SK-N-DZ (cell line): ENCODE results near the gene TOR1B. TPM values are rescaled to one million over a fixed set of nuclear protein-coding genes. Genes with fewer than 3 reads are reported as not detected.
"Not testable (repeated sequence)": the region's sequence is repeated elsewhere in the genome, so short reads cannot be mapped to it uniquely, and the experiment has no call there.

Experiments used
- DNase-seq: peaks from one replicate; pipeline ENCODE4 v3.0.0-alpha.2; 2015; ENCODE audit warnings: low spot score
- polyA plus RNA-seq, 2 experiments: library from polyadenylated mRNA; depleted of rRNA; stranded (reverse); fragments of >200 nt; gene quantifications; 2 replicates each; pipeline ENCODE4 v1.2.3, GENCODE V29; 2014

TOR1B gene
- polyA plus RNA-seq (2014; cell fraction: cytosol; rRNA removed): 22.3 and 26.3 TPM in 2 replicates
- polyA plus RNA-seq (2014; cell fraction: nucleus; rRNA removed): 17.2 and 20.8 TPM in 2 replicates

DNA sequence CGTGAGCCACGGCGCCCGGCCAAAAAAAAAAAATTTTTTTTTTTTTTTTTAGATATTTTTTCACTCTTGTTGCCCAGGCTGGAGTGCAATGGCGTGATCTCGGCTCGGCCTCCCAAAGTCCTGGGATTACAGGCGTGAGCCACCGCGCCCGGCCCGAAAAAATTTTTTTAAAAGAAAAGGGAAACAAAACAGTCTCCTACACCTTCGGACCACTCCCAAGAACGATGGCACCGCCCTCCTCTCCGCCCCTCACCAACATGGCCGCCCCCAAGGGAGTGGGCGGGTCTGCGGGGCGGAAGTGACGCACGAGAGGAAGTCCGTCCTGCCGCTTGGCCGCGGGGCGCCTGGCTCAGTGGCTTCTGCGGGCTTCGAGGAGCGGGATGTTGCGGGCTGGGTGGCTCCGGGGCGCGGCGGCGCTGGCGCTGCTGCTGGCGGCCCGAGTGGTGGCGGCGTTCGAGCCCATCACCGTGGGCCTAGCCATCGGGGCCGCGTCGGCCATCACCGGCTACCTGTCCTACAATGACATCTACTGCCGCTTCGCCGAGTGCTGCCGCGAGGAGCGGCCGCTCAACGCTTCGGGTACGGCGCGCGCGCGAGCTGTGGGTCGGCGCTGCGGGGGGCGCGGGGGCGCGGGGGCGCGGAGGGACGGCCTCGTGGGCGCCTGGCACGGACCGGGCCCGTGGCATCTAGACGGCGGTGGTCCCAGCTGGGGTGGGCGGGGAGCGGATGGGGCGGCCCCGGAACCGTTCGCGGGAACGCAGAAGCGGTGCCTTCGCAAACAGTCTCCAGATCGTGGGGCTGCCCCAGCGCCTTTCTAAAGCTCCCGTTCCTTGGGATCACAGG is at the start of gene TOR1B:
Gene TOR1B, plus strand, starts transcription at position 352 of the 843 bp plus-strand sequence. Its CDS starts 29 bp downstream, at position 381.
- DNase-seq: peak; percentile 95

- DNase-seq: no peak
Observed at GRCh38 chr9:129755151-129755550, 47.8 kb upstream of the TOR1B start.

DNA sequence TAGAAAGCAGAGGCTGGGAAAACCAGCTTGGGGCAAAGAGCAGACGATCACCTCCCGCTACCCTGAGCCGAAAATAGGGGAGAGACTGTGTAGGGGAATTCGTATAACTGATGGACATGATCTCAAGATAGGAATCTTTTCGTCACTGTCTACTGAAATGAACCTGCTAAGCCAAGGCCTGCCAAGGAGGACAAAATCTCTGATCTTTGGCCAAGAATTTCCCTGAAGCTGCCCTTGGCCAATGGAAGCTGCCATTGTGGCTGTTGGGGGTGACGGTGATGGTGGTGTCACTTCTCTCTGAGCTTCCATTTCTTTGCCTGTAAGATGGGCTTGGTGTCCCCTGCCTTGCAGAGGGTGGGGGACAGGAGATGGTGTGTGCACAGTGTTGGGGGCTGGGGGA is 46.8 kb upstream of the TOR1B start:
- no peak for DNase-seq

DNA sequence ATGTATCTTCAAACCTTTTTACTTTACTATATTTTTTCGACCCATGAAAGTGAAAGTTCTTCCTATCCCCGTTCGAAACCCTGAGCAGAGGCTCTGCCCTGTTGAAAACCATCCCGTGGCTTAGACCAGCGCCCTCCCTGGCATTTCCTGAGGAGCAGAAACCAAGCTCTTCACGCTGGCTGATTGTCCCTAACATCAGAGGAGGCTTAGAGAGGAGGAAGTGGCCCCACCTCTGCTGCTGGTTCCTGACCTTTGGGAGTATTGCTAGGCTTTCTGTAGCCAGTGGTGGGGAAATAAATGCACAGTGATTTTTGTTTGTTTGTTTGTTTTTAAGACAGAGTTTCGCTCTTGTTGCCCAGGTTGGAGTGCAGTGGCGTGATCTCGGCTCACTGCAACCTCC is 45.9 kb upstream of the TOR1B start:
- DNase-seq: no peak

DNA sequence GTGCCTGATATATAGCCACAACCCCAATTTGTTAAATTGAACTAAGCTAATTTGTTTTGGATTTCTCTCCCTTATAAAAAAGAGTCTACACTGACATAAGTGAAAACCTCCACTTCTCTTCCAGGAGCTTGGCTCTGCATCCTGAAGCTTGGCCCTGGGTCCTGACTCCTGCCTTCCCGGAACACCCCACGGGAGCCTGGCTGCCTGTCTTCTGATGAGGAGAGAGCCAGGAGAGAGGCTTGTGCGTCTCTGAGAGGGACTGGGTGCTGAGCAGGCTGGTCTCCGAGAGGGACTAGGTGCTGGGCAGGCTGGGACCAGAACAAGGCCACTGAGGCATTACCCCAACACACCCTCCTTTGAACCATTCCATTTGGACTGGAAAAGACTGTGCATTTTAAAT is 43.7 kb upstream of the TOR1B start:
- no peak for DNase-seq

DNA sequence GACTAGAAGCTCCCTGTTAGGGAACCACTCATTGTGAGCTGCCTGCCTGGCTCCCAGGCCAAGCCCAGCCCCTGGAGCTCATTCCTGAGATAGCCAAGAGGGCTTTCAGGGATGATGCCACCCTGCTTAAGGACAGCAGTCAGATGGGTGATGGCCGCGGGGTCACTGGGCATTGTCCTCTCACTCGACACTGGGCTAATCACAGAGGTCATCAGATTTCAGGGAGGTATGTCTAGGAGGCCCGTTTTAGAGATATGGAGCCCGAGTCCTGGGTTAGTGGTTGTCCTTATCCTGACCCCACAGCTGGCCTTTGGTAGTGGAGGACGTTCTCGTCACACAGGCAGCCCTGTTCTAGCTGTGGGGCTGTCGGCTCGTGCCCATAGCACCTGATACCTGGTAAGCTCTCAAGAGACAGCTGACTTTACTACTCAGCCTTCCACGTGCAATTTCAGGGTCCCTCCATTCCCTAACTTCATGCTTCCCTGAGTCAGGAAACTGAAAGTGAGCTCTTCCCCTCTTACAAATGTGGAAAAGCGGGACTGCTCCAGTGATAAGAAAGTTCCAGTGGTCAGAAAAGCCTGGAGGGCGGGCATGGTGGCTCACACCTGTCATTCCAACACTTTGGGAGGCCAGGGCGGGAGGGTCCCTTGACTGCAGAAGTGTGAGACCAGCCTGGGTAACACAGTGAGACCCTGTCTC is 43.0 kb upstream of the TOR1B start:
- no peak for DNase-seq

- DNase-seq: not testable (repeated sequence)
Observed at GRCh38 chr9:129760784-129761183, 42.2 kb upstream of the TOR1B start.

DNA sequence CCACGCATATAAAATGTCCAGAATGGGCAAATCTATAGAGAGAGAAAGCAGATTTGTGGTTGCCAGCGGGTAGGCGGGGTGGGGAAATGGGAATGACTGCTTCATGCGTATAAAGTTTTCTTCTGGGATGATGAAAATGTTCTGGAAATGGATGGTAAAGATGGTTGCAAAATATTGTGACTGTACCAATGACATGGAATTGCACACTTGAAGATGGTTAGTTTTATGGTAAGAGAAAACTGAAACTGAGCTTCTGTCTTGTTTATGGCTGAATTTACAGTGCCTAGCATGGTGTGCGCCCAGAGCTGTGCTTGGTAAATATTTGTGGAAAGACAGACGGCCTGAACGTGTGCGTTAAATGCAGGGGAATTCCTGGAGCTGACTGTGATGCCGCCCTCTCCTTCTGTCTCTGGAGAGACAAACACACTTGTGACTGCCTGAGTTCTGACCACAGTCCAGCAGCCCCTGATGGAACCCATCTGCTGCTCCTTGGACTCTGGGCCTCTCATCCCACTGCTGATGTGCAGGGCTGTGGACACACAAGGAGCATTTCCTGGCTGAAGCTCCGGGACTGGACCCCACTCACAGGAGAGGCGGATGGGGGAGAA is 41.6 kb upstream of the TOR1B start:
- DNase-seq: no peak

- DNase-seq: no peak
Observed at GRCh38 chr9:129761901-129762369, 41.0 kb upstream of the TOR1B start.

DNA sequence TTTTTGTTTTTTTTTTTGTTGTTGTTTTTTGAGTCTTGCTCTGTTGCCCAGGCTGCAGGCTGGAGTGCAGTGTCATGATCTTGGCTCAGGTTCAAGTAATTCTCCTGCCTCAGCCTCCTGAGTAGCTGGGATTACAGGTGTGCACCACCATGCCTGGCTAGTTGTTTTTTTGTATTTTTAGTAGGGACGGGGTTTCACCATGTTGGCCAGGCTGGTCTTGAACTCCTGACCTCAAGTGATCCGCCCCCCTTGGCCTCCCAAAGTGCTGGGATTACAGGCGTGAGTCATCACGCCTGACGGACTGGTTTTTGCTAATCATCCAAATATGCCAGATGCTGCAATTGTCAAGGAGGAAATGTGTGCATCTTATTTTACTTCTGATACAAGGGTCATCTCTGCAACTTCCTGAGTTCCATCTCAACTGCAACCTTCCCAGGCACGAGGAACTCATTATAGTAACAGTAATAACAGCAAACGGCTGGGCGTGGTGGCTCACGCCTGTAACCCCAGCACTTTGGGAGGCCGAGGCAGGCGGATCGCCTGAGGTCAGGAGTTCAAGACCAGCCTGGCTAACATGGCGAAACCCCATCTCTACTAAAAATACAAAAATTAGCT is 40.5 kb upstream of the TOR1B start:
- not testable (repeated sequence) for DNase-seq

DNA sequence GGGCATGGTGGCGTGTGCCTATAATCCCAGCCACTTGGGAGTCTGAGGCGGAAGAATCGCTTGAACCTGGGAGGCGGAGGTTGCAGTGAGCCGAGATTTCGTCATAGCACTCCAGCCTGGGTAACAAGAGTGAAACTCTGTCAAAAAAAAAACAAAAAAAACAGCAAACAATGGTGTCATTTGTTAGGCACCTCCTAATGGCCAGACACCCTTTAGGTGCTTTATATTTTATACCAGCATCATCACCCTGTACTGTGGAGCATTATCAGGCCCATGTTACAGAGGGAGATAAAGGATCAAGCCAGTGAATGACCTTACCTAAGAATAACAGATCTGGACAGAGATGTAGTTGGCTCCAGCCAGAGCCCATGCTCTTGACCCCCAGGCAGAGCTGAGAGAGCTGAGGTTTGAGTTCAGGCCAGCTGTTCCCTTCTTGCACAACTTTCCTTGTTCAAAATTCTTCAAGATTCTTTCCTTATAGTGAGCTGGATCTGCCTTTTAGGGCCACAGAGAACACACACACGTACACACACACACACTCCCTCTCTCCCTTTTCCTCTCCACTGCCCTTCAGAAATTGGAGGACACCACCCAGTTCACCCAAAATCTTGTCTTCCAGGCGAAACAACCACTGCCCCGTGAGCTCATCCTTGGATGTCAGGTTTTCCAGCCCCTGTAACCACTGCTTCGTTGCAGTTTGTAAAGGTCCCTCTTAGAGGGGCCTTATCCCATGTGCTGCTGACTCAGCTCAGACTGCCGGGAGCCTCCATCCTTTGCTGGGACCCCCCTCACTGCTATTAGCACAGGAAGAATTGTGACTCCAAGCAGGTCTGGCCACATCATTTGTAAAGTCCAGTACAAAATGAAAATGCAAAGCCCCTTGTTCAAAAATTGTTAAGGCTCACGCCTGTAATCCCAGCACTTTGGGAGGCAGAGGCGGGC is 39.7 kb upstream of the TOR1B start:
- DNase-seq: no peak

GRCh38 chr9:129765764-129766317 is 37.1 kb upstream of the TOR1B start:
- DNase-seq: no peak

- no peak for DNase-seq
Observed at GRCh38 chr9:129768486-129768885, 34.5 kb upstream of the TOR1B start.

GRCh38 chr9:129769669-129770068 is 33.3 kb upstream of the TOR1B start:
- DNase-seq: no peak

- DNase-seq: no peak
Observed at GRCh38 chr9:129770741-129771140, 32.2 kb upstream of the TOR1B start.

- no peak for DNase-seq
Observed at GRCh38 chr9:129773262-129774048, 29.5 kb upstream of the TOR1B start.

- no peak for DNase-seq
Observed at GRCh38 chr9:129774791-129775447, 28.1 kb upstream of the TOR1B start.

DNA sequence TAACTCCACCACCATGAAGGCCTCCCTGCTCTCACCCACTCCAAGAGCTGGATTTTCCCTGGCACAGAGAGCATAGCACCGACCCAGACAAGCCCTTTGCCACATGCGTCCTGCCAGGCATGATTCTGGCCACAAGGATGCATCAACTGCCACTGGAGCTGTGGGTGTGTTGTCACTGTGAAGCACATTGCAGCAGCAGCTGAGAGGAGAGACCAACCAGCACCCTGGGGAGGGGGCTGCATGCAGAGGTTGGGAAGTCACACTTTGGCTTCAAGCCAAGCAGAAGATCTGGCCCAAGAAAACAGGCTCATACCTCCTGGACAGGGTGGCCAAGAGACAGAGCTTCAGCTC is 27.6 kb upstream of the TOR1B start:
- DNase-seq: no peak

DNA sequence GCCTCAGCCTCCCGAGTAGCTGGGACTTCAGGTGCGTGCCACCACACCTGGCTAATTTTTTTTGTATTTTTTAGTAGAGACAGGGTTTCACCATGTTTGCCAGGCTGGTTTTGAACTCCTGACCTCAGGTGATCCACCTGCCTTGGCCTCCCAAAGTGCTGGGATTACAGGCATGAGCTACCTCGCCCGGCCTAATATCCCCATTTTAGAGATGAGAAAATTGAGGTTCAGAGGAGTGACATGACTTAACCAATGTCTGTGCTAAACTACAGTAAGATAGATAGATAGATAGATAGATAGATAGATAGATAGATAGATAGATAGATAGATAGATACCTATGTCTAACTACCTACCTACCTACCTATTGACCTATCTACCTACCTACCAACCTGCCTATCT is 26.9 kb upstream of the TOR1B start:
- not testable (repeated sequence) for DNase-seq
